Measurements from ENCODE around the gene SPEF2.

SPEF2 gene

DNA sequence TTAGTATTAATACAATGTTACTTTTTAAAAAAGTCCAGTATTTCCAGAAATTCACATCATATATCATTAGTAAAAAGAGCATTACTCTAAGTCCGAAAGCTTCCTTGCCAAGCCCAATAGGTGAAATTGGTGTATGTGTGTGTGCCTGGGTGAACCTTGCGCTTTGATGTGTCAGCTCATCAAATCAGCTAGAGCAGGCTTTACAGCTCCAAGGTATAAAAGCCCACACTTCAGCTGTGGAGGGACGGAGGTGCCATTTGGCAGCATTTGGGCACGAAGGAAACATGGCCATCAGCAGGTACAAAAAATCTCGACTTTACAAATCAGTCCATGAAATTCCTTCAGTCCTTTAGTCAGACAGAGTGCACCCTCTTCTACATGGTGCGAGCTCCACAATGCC, 162.6 kb downstream of the SPEF2 start:
- DNase-seq (ENCODE audit: insufficient read length, low spot score) (no peak), FAIRE-seq (no peak)
- TF ChIP-seq PAX5 (IDR thresholded peaks at IDR 0.05; ENCODE audit: insufficient read depth, low read length, severe bottlenecking) (no peak), SPI1 (IDR thresholded peaks at IDR 0.05; ENCODE audit: low read depth, low read length) (no peak), POU2F2 (IDR thresholded peaks at IDR 0.05; ENCODE audit: low read depth, low read length) (no peak), TAF1 (IDR thresholded peaks at IDR 0.05; ENCODE audit: low read depth, low read length) (no peak), POLR2A (IDR thresholded peaks at IDR 0.05; ENCODE audit: low read depth, low read length) (no peak), POLR2AphosphoS5 (IDR thresholded peaks at IDR 0.05; ENCODE audit: low read depth, low read length) (no peak)

- DNase-seq (ENCODE audit: insufficient read length, low spot score), result no peak
- FAIRE-seq, result no peak
- TF ChIP-seq PAX5 (IDR thresholded peaks at IDR 0.05; ENCODE audit: insufficient read depth, low read length, severe bottlenecking), result no peak
- no peak for TF ChIP-seq POU2F2 (IDR thresholded peaks at IDR 0.05; ENCODE audit: low read depth, low read length)
- TF ChIP-seq POLR2A (IDR thresholded peaks at IDR 0.05; ENCODE audit: low read depth, low read length), result no peak
- TF ChIP-seq SPI1 (IDR thresholded peaks at IDR 0.05; ENCODE audit: low read depth, low read length), result no peak
- TF ChIP-seq POLR2AphosphoS5 (IDR thresholded peaks at IDR 0.05; ENCODE audit: low read depth, low read length), result no peak
- TF ChIP-seq TAF1 (IDR thresholded peaks at IDR 0.05; ENCODE audit: low read depth, low read length), result no peak
These were observed 163.6 kb downstream of the SPEF2 start for GRCh38 chr5:35781181-35781790.

DNA sequence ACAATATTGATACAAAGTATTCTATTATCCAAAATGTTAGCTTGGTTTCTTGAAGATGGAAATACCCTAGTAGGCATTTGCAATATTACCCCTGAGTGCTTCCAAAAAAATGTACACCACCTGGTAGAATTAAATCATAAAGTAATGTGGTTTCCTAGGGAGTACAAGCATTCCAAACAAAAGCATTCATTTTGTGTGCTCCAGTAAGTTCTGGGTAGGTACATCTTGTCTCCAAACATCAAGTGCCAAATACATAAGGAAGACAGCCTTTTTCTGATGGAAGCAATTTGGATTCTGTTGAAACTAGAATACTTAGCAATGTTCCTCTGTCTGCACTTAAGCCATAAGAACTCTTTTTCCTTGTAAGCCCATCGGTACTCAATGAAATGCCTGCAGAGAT, 165.9 kb downstream of the SPEF2 start:
- no peak for FAIRE-seq
- TF ChIP-seq POLR2A (IDR thresholded peaks at IDR 0.05; ENCODE audit: low read depth, low read length), result no peak
- no peak for TF ChIP-seq TAF1 (IDR thresholded peaks at IDR 0.05; ENCODE audit: low read depth, low read length)
- no peak for TF ChIP-seq POU2F2 (IDR thresholded peaks at IDR 0.05; ENCODE audit: low read depth, low read length)
- TF ChIP-seq POLR2AphosphoS5 (IDR thresholded peaks at IDR 0.05; ENCODE audit: low read depth, low read length), result no peak
- TF ChIP-seq PAX5 (IDR thresholded peaks at IDR 0.05; ENCODE audit: insufficient read depth, low read length, severe bottlenecking), result no peak
- DNase-seq (ENCODE audit: insufficient read length, low spot score), result no peak

GRCh38 chr5:35785601-35786085, 168.0 kb downstream of the SPEF2 start:
- no peak for DNase-seq (ENCODE audit: insufficient read length, low spot score)
- TF ChIP-seq SPI1 (IDR thresholded peaks at IDR 0.05; ENCODE audit: low read depth, low read length), result no peak
- TF ChIP-seq POLR2A (IDR thresholded peaks at IDR 0.05; ENCODE audit: low read depth, low read length), result no peak
- no peak for TF ChIP-seq POU2F2 (IDR thresholded peaks at IDR 0.05; ENCODE audit: low read depth, low read length)
- no peak for TF ChIP-seq PAX5 (IDR thresholded peaks at IDR 0.05; ENCODE audit: insufficient read depth, low read length, severe bottlenecking)
- TF ChIP-seq TAF1 (IDR thresholded peaks at IDR 0.05; ENCODE audit: low read depth, low read length), result no peak
- TF ChIP-seq POLR2AphosphoS5 (IDR thresholded peaks at IDR 0.05; ENCODE audit: low read depth, low read length), result no peak
- FAIRE-seq, result no peak

GRCh38 chr5:35788724-35789123, 171.1 kb downstream of the SPEF2 start:
- DNase-seq (ENCODE audit: insufficient read length, low spot score), result no peak
- no peak for FAIRE-seq
- no peak for TF ChIP-seq POLR2AphosphoS5 (IDR thresholded peaks at IDR 0.05; ENCODE audit: low read depth, low read length)
- TF ChIP-seq PAX5 (IDR thresholded peaks at IDR 0.05; ENCODE audit: insufficient read depth, low read length, severe bottlenecking), result no peak
- TF ChIP-seq POU2F2 (IDR thresholded peaks at IDR 0.05; ENCODE audit: low read depth, low read length), result no peak
- TF ChIP-seq TAF1 (IDR thresholded peaks at IDR 0.05; ENCODE audit: low read depth, low read length), result no peak
- TF ChIP-seq SPI1 (IDR thresholded peaks at IDR 0.05; ENCODE audit: low read depth, low read length), result no peak
- TF ChIP-seq POLR2A (IDR thresholded peaks at IDR 0.05; ENCODE audit: low read depth, low read length), result no peak

DNA sequence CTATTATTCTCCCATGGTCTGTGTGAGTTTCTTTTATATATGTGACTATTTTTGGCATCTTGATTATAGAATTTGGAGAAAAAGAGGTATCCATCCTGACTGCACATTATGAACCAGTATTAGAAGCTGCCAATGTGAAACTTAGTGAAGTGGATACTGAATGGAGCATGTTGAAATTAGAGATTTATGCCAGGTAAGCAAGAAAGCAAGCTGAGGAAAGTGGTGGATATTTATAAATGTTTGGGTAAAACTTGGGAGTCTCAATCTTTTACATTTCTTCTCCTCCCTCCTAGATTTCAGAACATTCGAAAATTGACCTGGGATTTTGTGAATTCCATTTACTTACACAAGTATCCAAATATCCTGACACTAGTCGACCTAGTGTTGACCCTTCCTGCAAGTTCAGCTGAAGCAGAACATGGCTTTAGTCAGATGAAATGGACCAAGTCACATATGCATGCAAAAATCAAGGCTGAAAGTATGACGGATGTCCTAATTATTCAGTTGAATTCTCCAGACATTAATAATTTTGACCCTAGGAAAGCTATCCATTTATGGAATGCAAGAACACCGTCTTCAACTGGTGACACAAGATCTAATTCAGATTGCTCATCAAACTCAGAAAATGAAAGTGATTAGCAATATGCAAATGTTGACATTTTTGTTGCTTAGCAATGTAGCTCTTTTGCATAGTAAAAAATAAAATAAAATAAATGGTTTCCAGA, 172.2 kb downstream of the SPEF2 start:
- DNase-seq (ENCODE audit: insufficient read length, low spot score), result no peak
- no peak for FAIRE-seq
- TF ChIP-seq POLR2A (IDR thresholded peaks at IDR 0.05; ENCODE audit: low read depth, low read length), result no peak
- TF ChIP-seq TAF1 (IDR thresholded peaks at IDR 0.05; ENCODE audit: low read depth, low read length), result no peak
- no peak for TF ChIP-seq PAX5 (IDR thresholded peaks at IDR 0.05; ENCODE audit: insufficient read depth, low read length, severe bottlenecking)
- TF ChIP-seq SPI1 (IDR thresholded peaks at IDR 0.05; ENCODE audit: low read depth, low read length), result no peak
- no peak for TF ChIP-seq POU2F2 (IDR thresholded peaks at IDR 0.05; ENCODE audit: low read depth, low read length)
- TF ChIP-seq POLR2AphosphoS5 (IDR thresholded peaks at IDR 0.05; ENCODE audit: low read depth, low read length), result no peak

DNA sequence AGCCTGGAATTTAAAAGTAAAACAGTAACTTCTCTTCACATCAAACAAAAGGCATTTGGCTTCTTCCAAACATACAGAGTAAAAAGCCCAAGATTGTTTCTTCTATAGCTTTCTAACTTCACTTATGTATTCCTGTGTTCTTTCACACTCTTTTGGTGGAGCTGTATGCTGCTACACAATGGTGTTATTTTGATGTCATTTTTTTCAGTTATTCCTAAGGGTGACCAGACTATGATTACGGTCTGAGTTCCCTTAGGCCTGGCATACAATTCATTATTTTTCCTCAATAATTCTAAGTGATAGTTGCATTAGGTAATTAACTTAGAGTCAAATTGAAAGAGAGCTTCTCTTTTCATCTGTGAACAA, 172.8 kb downstream of the SPEF2 start:
- DNase-seq (ENCODE audit: insufficient read length, low spot score), result no peak
- no peak for FAIRE-seq
- TF ChIP-seq TAF1 (IDR thresholded peaks at IDR 0.05; ENCODE audit: low read depth, low read length) (no peak), POU2F2 (IDR thresholded peaks at IDR 0.05; ENCODE audit: low read depth, low read length) (no peak), POLR2AphosphoS5 (IDR thresholded peaks at IDR 0.05; ENCODE audit: low read depth, low read length) (no peak), PAX5 (IDR thresholded peaks at IDR 0.05; ENCODE audit: insufficient read depth, low read length, severe bottlenecking) (no peak), SPI1 (IDR thresholded peaks at IDR 0.05; ENCODE audit: low read depth, low read length) (no peak)

GRCh38 chr5:35794328-35794619, 176.6 kb downstream of the SPEF2 start:
- DNase-seq (ENCODE audit: insufficient read length, low spot score), result no peak
- TF ChIP-seq POU2F2 (IDR thresholded peaks at IDR 0.05; ENCODE audit: low read depth, low read length), result no peak
- no peak for TF ChIP-seq POLR2A (IDR thresholded peaks at IDR 0.05; ENCODE audit: low read depth, low read length)
- no peak for TF ChIP-seq PAX5 (IDR thresholded peaks at IDR 0.05; ENCODE audit: insufficient read depth, low read length, severe bottlenecking)
- TF ChIP-seq POLR2AphosphoS5 (IDR thresholded peaks at IDR 0.05; ENCODE audit: low read depth, low read length), result no peak
- TF ChIP-seq SPI1 (IDR thresholded peaks at IDR 0.05; ENCODE audit: low read depth, low read length), result no peak
- TF ChIP-seq TAF1 (IDR thresholded peaks at IDR 0.05; ENCODE audit: low read depth, low read length), result no peak
- no peak for FAIRE-seq

DNA sequence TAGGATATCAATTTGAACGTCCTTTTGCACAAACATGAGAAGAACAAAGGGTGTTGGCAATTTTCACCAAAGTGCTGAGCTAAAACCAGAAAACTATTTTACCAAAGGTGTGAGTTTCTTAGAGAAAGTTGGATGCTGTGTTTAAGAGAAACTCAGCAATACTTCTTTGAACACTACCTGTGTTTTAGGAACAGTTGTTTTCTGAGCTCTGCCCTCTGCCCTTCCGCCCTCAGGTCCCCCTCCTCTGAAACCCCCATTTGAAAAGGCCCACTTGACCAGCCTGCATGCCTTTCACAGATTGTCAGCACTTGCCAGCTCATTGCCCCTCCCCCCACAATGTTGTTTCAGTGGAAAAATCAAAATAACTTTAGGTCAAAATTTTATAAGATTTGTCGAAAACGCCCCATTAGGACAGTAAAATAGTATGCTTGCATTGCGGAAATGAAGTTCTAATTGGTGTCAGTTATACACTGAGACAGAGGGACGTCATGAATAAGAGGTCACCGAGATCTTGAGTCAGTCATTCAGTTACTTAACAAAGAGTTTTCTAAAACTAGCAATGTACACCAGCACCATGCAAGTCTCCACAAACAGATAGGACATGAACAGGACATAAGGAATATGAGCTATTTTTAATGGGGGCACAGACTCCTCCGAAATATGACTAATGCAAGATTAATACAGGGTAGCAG, 177.2 kb downstream of the SPEF2 start:
- no peak for DNase-seq (ENCODE audit: insufficient read length, low spot score)
- no peak for FAIRE-seq
- TF ChIP-seq POLR2AphosphoS5 (IDR thresholded peaks at IDR 0.05; ENCODE audit: low read depth, low read length) (no peak), POU2F2 (IDR thresholded peaks at IDR 0.05; ENCODE audit: low read depth, low read length) (no peak), POLR2A (IDR thresholded peaks at IDR 0.05; ENCODE audit: low read depth, low read length) (no peak), TAF1 (IDR thresholded peaks at IDR 0.05; ENCODE audit: low read depth, low read length) (no peak), SPI1 (IDR thresholded peaks at IDR 0.05; ENCODE audit: low read depth, low read length) (no peak), PAX5 (IDR thresholded peaks at IDR 0.05; ENCODE audit: insufficient read depth, low read length, severe bottlenecking) (no peak)

Measured in GM12891 (cell line).